HuH-7 (cell line): ENCODE measurements around the gene TSHZ1.
"Not testable (repeated sequence)": the region's sequence is repeated elsewhere in the genome, so short reads cannot be mapped to it uniquely, and the experiment has no call there.

Experiments
- DNase-seq: peaks from one replicate; pipeline ENCODE4 v3.0.0; 2011; ENCODE audit warnings: low spot score

Gene TSHZ1

GRCh38 chr18:75316826-75317225, 106.2 kb downstream of the TSHZ1 start:
- no peak for DNase-seq

DNA sequence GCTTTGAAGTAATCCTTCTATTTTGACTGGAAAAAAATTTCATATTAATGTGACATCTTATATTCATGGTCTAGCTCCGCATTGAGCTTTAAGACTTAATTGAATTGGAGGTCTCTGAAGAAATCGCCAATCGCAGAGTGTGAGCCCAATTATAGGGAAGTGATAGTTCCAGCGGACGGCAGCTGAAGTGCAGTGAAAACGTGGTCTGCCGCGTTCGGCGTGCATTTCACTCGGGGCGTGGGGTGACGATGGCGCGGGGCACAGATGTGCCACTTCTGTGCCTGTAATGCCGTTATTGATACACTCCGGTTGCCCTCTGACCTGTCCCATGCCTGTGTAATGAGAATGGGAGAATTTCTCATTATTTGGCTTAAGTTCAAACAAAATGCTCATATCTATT, 106.7 kb downstream of the TSHZ1 start:
- no peak for DNase-seq

GRCh38 chr18:75317703-75318102, 107.1 kb downstream of the TSHZ1 start:
- no peak for DNase-seq

DNA sequence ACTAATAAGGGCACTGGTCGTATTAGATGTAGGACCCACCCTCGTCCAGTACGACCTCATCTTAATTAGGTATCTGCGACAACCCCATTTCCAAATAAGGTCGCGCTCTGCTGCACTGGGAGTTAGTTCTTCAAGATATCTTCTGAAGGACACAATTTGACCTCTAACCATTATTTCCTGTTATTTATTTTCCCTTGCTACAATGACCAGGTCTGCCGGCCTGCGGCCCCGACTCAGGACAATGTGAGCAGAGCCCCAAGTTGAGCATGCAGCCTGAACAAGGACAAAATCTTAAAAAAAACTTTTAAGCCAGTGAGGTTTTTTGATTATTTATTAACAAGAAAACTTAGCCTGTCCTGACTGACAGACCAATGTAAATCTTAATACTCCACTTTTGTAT, 109.3 kb downstream of the TSHZ1 start:
- DNase-seq: no peak

GRCh38 chr18:75320506-75320905, 109.9 kb downstream of the TSHZ1 start:
- DNase-seq: no peak

- no peak for DNase-seq
Observed at GRCh38 chr18:75321431-75321830, 110.8 kb downstream of the TSHZ1 start.

GRCh38 chr18:75322206-75322605, 111.6 kb downstream of the TSHZ1 start:
- no peak for DNase-seq

- no peak for DNase-seq
Observed at GRCh38 chr18:75323821-75324585, 113.4 kb downstream of the TSHZ1 start.

GRCh38 chr18:75324686-75325257, 114.2 kb downstream of the TSHZ1 start:
- DNase-seq: no peak

DNA sequence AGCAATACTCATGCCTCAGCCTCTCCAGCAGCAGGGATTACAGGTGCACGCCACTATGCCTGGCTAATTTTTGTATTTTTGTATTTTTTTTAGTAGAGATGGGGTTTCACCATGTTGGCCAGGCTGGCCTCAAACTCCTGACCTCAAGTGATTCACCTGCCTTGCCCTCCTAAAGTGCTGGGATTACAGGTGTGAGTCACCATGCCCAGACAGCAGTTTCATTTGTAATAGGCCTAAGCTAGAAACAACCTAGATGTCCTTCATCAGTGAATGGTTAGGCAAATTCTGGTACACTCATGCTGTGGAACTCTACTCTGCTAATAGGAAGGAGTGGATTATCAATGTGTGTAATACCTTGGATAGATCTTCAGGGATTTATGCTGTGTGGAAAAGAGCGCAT, 119.2 kb downstream of the TSHZ1 start:
- not testable (repeated sequence) for DNase-seq

DNA sequence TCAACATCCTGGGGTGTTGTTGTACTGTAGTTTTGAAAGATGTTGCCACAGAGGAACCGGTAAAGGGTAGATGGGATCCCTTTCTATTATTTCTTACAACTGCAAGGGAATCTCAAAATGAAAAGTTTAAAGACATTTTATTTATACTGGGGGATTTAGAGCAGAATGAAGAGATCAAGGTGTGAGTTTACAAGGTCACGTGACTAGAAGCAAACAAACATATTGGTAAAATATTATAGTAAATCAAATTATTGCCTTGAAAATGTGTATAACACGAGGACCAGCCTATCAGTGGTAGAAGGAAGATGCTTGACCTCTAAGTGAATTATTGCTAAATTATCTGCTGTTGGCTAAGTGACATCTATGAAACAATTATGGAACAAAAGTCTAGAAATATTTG, 119.7 kb downstream of the TSHZ1 start:
- DNase-seq: no peak

DNA sequence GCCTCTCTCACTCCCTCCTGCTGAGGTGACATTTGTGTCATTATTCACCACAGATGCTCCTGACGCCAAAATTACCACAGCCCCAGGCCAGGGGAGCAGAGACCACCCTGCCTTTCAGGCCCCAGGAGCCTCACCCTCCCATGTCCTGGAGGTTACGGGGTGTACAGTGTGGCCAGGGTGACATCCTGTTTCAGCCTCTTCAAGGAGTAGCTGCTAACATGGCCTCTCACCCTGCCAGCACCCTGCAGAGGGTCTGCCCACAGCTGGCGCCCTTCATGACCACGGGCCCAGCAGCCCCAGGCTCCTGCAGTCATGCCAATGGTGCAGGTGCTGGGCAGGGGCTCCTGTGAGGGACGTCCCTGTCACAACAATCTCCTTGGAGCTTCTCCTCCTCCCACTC, 124.3 kb downstream of the TSHZ1 start:
- no peak for DNase-seq

- no peak for DNase-seq
Observed at GRCh38 chr18:75335511-75335910, 124.9 kb downstream of the TSHZ1 start.

GRCh38 chr18:75336767-75337166, 126.2 kb downstream of the TSHZ1 start:
- DNase-seq: no peak

DNA sequence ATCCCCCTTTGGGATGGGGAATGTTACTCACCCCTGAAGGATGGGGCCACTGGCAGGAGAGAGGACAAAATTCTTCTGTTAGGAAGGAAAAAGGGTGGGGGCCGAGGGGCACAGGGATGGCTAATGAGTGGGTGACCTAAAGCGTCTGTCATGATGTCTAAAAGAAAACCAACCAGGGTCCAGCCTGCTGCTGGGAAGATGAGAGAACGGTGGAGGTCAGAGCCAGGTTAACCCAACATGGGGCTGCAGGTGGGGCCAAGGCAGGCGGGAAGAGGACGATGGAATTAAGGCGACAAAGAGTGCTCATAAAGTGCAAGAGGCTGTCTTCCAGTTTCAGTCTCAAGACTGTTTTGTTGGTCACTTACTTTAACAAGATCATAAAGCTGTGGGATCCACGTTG, 126.8 kb downstream of the TSHZ1 start:
- no peak for DNase-seq

DNA sequence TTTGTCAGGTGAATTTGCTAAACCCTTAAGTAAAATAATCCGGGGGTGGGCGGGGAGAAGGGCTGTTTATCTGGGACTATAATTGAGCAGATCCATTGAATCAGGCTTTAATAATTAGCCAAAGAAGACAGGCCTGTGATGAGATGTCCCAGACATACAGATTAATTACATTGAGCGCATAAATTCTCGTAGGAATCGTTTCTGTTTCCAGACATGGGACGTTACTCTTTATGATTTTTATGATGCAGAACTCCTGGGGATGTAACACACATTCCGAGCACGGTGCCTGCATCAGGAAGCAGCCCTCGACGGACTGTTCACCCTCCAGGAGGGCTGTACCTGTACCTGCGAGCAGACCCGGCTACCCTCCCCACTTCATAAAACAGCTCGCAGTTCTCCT, 128.0 kb downstream of the TSHZ1 start:
- DNase-seq: no peak
